Hematopoietic multipotent progenitor cell treated with erythropoietin and hydrocortisone succinate and interleukin-3 and kit ligand, for 8 days (in vitro differentiated cells): ENCODE data around the gene FAM72D.
"Not testable (repeated sequence)": the region's sequence is repeated elsewhere in the genome, so short reads cannot be mapped to it uniquely, and the experiment has no call there.

ENCODE experiments used
- DNase-seq: peaks from one replicate; pipeline ENCODE4 v3.0.0-alpha.2; 2015

The FAM72D gene

GRCh38 chr1:145093517-145094149 lies 2.1 kb upstream of the FAM72D start:
- not testable (repeated sequence) for DNase-seq

- DNase-seq = not testable (repeated sequence)
Measured at GRCh38 chr1:145094655-145095211, 1.0 kb upstream of the FAM72D start.

- DNase-seq = not testable (repeated sequence)
Measured at GRCh38 chr1:145101725-145102124, 6.0 kb downstream of the FAM72D start.

GRCh38 chr1:145103294-145103693 lies 7.5 kb downstream of the FAM72D start:
- DNase-seq = not testable (repeated sequence)

- not testable (repeated sequence) for DNase-seq
Measured at GRCh38 chr1:145111674-145112073, 15.9 kb downstream of the FAM72D start.

- DNase-seq = not testable (repeated sequence)
Measured at GRCh38 chr1:145112703-145113102, 16.9 kb downstream of the FAM72D start.

GRCh38 chr1:145114560-145115057 lies 18.8 kb downstream of the FAM72D start:
- DNase-seq = not testable (repeated sequence)

- DNase-seq = not testable (repeated sequence)
Measured at GRCh38 chr1:145115587-145116493, 20.1 kb downstream of the FAM72D start.

- DNase-seq = not testable (repeated sequence)
Measured at GRCh38 chr1:145119842-145120241, 24.1 kb downstream of the FAM72D start.

GRCh38 chr1:145122344-145123061 lies 26.7 kb downstream of the FAM72D start:
- DNase-seq = not testable (repeated sequence)

- DNase-seq = not testable (repeated sequence)
Measured at GRCh38 chr1:145123062-145123395, 27.3 kb downstream of the FAM72D start.

- not testable (repeated sequence) for DNase-seq
Measured at GRCh38 chr1:145123992-145124641, 28.3 kb downstream of the FAM72D start.

- DNase-seq = not testable (repeated sequence)
Measured at GRCh38 chr1:145125112-145125511, 29.3 kb downstream of the FAM72D start.

GRCh38 chr1:145127144-145127543 lies 31.4 kb downstream of the FAM72D start:
- not testable (repeated sequence) for DNase-seq

- DNase-seq = not testable (repeated sequence)
Measured at GRCh38 chr1:145128697-145129469, 33.1 kb downstream of the FAM72D start.

- not testable (repeated sequence) for DNase-seq
Measured at GRCh38 chr1:145134476-145134875, 38.7 kb downstream of the FAM72D start.

GRCh38 chr1:145140549-145140948 lies 44.8 kb downstream of the FAM72D start:
- DNase-seq = not testable (repeated sequence)

GRCh38 chr1:145144264-145144913 lies 48.6 kb downstream of the FAM72D start:
- DNase-seq = not testable (repeated sequence)

- DNase-seq = not testable (repeated sequence)
Measured at GRCh38 chr1:145146308-145146707, 50.5 kb downstream of the FAM72D start.

- DNase-seq = not testable (repeated sequence)
Measured at GRCh38 chr1:145147172-145147571, 51.4 kb downstream of the FAM72D start.

- DNase-seq = not testable (repeated sequence)
Measured at GRCh38 chr1:145155421-145155820, 59.6 kb downstream of the FAM72D start.
